PFSK-1 (cell line): ENCODE measurements around the gene GALNS.

ENCODE experiments used
- FOXP2 ChIP-seq: optimal IDR thresholded peaks from 2 replicates; pipeline ENCODE3; 2011; ENCODE audit warnings: borderline replicate concordance, control low read depth, inconsistent platforms; ENCODE audit not compliant: insufficient read depth; ENCODE audit errors: extremely low read length, extremely low read depth
- POLR2AphosphoS5 ChIP-seq: IDR thresholded peaks from 2 replicates; pipeline ENCODE4 v1.6.1; 2012; ENCODE audit warnings: low read depth, mild to moderate bottlenecking, control low read depth, low read length, moderate library complexity
- REST ChIP-seq, 2 experiments: IDR thresholded peaks; 2 replicates each; pipeline versions ENCODE4 v1.6.1 to v1.8.0; 2011 to 2012; ENCODE audit warnings: low read depth in 2 of 2, low read length in 2 of 2, control low read depth in 1 of 2, inconsistent platforms in 1 of 2, mild to moderate bottlenecking in 1 of 2, moderate library complexity in 1 of 2; ENCODE audit not compliant: insufficient read depth in 1 of 2
- SIN3A ChIP-seq: IDR thresholded peaks from 2 replicates; pipeline ENCODE4 v1.6.1; 2012; ENCODE audit warnings: mild to moderate bottlenecking, low read length, moderate library complexity, borderline replicate concordance; ENCODE audit not compliant: insufficient read depth
- TAF1 ChIP-seq: IDR thresholded peaks from 2 replicates; pipeline ENCODE4 v1.6.1; 2012; ENCODE audit warnings: low read length, control low read depth, borderline replicate concordance; ENCODE audit not compliant: insufficient read depth

GALNS gene

GRCh38 chr16:88816736-88817535 is 39.8 kb downstream of the GALNS start:
- TF ChIP-seq POLR2AphosphoS5 (no peak), SIN3A (no peak), REST (IDR thresholded peaks at IDR 0.05; ENCODE audit: insufficient read depth in 1 of 2, low read depth in 2 of 2, low read length in 2 of 2) (no peak), TAF1 (no peak), FOXP2 (no peak)

GRCh38 chr16:88815901-88816589 is 40.7 kb downstream of the GALNS start:
- TF ChIP-seq POLR2AphosphoS5, result no peak
- no peak for TF ChIP-seq SIN3A
- TF ChIP-seq REST (IDR thresholded peaks at IDR 0.05; ENCODE audit: insufficient read depth in 1 of 2, low read depth in 2 of 2, low read length in 2 of 2), result no peak
- no peak for TF ChIP-seq FOXP2
- no peak for TF ChIP-seq TAF1

GRCh38 chr16:88815227-88815626 is 41.5 kb downstream of the GALNS start:
- TF ChIP-seq SIN3A (no peak), REST (IDR thresholded peaks at IDR 0.05; ENCODE audit: insufficient read depth in 1 of 2, low read depth in 2 of 2, low read length in 2 of 2) (no peak), POLR2AphosphoS5 (no peak), TAF1 (no peak), FOXP2 (no peak)

GRCh38 chr16:88814144-88814502 is 42.6 kb downstream of the GALNS start:
- TF ChIP-seq POLR2AphosphoS5, result no peak

- TF ChIP-seq TAF1, result no peak
- TF ChIP-seq REST (IDR thresholded peaks at IDR 0.05; ENCODE audit: insufficient read depth in 1 of 2, low read depth in 2 of 2, low read length in 2 of 2), result no peak
- no peak for TF ChIP-seq SIN3A
- no peak for TF ChIP-seq POLR2AphosphoS5
- TF ChIP-seq FOXP2, result no peak
These were observed 43.2 kb downstream of the GALNS start for GRCh38 chr16:88813269-88814143.
